Astrocyte of the hippocampus (primary cell): Measurements from ENCODE around the gene TREML4.
"Not testable (repeated sequence)": the region's sequence is repeated elsewhere in the genome, so short reads cannot be mapped to it uniquely, and the experiment has no call there.

ENCODE experiments used
- DNase-seq: peaks from one replicate; pipeline ENCODE4 v3.0.0; 2011; ENCODE audit warnings: low read depth, low spot score

TREML4 gene

GRCh38 chr6:41204156-41204555, 24.0 kb upstream of the TREML4 start:
- no peak for DNase-seq

- DNase-seq, result no peak
Measured at GRCh38 chr6:41208439-41209106, 19.6 kb upstream of the TREML4 start.

- DNase-seq, result no peak
Measured at GRCh38 chr6:41209547-41210320, 18.4 kb upstream of the TREML4 start.

GRCh38 chr6:41214559-41215238, 13.4 kb upstream of the TREML4 start:
- DNase-seq, result no peak

- no peak for DNase-seq
Measured at GRCh38 chr6:41215777-41216176, 12.4 kb upstream of the TREML4 start.

- no peak for DNase-seq
Measured at GRCh38 chr6:41216616-41217015, 11.5 kb upstream of the TREML4 start.

GRCh38 chr6:41222045-41222444, 6.1 kb upstream of the TREML4 start:
- no peak for DNase-seq

GRCh38 chr6:41222513-41222912, 5.6 kb upstream of the TREML4 start:
- DNase-seq, result no peak

- no peak for DNase-seq
Measured at GRCh38 chr6:41224800-41225199, 3.3 kb upstream of the TREML4 start.

GRCh38 chr6:41226752-41227151, 1.4 kb upstream of the TREML4 start:
- DNase-seq, result no peak

- no peak for DNase-seq
Measured at GRCh38 chr6:41228616-41229015, 467 bp downstream of the TREML4 start.

GRCh38 chr6:41229721-41230120, 1.6 kb downstream of the TREML4 start:
- DNase-seq, result no peak

GRCh38 chr6:41231246-41231645, 3.1 kb downstream of the TREML4 start:
- no peak for DNase-seq

GRCh38 chr6:41232667-41233066, 4.5 kb downstream of the TREML4 start:
- no peak for DNase-seq

GRCh38 chr6:41236276-41236675, 8.1 kb downstream of the TREML4 start:
- no peak for DNase-seq

GRCh38 chr6:41237128-41237527, 9.0 kb downstream of the TREML4 start:
- no peak for DNase-seq

- no peak for DNase-seq
Measured at GRCh38 chr6:41239467-41240159, 11.5 kb downstream of the TREML4 start.

GRCh38 chr6:41246529-41246928, 18.4 kb downstream of the TREML4 start:
- not testable (repeated sequence) for DNase-seq

GRCh38 chr6:41247288-41247865, 19.2 kb downstream of the TREML4 start:
- no peak for DNase-seq

- DNase-seq, result no peak
Measured at GRCh38 chr6:41247882-41248705, 19.9 kb downstream of the TREML4 start.
